ENCODE measurements around the gene LRRC26.

GRCh38 chr9:137141050-137141810 lies 28.6 kb downstream of the LRRC26 start:
- TF ChIP-seq CTCF (optimal IDR thresholded peaks at IDR 0.05 in 1 of 3, IDR thresholded peaks at IDR 0.05 in 1 of 3, conservative IDR thresholded peaks at IDR 0.05 in 1 of 3; ENCODE audit: extremely low read depth in 1 of 3, insufficient read depth in 2 of 3, low read length in 3 of 3) (no peak), EZH2 (IDR thresholded peaks at IDR 0.05; ENCODE audit: low read length) (no peak)

Data from keratinocyte (primary cell).